ENCODE results near the gene DRD2.

DRD2 gene

DNA sequence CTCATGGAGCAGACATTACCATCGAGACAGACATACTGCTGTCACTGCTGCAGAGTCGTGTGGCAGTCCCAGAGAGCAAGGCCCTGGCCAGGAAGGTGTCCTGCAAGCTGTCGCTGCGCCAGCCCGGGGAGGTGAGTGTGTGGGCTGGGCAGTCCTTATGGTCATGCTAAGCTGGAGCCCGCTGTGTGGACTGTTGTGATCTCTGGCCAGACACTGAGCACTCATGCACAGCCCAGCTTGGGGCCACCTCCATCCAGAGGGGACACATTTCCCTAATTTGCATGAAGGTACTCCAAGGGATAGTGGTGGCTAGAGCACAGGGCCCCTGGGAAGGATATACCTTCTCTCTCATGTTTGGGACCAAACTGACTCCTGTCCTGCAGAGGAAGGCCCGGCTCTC lies 78.0 kb downstream of the DRD2 start:
- DNase-seq: no peak

- DNase-seq: no peak
Observed at GRCh38 chr11:113396690-113397089, 78.5 kb downstream of the DRD2 start.

- DNase-seq: no peak
Observed at GRCh38 chr11:113395782-113396336, 79.3 kb downstream of the DRD2 start.

DNA sequence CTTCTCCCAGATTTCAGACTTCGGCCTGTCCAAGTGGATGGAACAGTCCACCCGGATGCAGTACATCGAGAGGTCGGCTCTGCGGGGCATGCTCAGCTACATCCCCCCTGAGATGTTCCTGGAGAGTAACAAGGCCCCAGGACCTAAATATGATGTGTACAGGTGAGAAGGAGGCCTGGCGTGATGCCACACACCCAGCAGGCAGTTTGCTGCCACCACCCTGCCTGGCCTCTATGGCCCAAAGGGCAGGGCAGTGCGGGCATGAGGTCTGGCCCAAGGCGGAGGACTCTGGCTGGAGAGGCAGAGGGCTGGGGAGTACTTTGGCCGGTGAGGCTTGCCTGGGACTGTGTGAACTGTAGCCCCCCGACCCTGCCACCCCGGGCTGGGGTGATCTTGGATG lies 80.3 kb downstream of the DRD2 start:
- no peak for DNase-seq

DNA sequence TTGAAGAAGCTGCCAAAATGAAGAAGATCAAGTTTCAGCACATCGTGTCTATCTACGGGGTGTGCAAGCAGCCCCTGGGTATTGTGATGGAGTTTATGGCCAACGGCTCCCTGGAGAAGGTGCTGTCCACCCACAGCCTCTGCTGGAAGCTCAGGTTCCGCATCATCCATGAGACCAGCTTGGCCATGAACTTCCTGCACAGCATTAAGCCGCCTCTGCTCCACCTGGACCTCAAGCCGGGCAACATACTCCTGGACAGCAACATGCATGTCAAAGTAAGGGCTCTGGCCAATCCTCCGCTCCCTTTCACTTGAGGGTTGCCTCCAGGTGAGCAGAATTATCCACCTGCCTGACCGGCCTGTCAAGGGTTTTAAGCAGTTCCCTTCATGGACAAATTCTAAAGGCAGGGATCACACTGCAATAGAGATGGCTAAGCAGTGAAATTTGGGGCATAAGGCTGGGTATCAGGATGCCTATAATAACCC lies 81.7 kb downstream of the DRD2 start:
- no peak for DNase-seq

- DNase-seq: no peak
Observed at GRCh38 chr11:113392236-113392921, 82.8 kb downstream of the DRD2 start.

DNA sequence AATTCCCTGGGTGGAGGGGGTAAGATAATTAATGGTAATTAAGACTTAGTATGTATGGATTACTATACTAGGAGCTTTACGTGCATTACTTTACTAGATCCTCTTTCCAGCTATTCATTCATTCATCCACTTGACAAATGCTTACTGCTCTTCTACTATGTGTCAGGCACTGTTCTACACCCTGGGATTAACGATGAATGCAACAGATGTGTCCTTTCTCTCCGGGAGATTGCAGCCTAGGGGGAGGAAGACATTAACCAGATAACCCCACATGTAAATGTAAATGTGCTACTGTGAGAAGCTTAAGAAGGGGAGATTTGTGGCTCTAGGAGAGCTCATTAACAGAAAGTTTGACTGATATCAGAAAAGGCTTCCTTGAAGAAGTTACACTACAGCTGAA lies 85.9 kb downstream of the DRD2 start:
- DNase-seq: no peak

DNA sequence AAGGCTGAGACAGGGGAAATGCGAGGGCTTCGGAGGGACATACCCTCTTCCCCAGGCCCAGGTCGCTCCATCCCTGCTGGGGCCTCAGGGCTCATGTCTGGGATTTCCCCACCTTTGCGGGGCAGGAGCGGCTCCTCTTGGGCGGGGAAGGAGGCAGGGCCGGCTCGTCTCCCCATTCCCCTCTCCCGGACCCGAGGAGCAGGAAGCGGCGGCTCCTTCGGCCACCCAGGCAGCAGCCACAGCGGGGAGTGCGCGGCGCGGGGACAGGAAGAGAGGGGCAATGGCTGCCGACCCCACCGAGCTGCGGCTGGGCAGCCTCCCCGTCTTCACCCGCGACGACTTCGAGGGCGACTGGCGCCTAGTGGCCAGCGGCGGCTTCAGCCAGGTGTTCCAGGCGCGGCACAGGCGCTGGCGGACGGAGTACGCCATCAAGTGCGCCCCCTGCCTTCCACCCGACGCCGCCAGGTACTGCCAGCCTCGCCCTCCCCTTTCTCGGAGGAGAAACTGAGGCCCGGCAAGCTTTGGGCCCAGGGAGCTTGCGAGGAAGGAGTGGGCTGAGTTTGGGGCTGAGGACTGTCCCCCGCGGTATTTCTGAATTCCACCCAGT lies 87.5 kb downstream of the DRD2 start, which contains the start of gene ANKK1:
ANKK1 (plus strand) TSS at position 175 of the 607 bp plus-strand sequence; CDS start at position 281, 106 bp downstream.
- no peak for DNase-seq

- no peak for DNase-seq
Observed at GRCh38 chr11:113386866-113387265, 88.3 kb downstream of the DRD2 start.

GRCh38 chr11:113385749-113386148 lies 89.4 kb downstream of the DRD2 start:
- no peak for DNase-seq

DNA sequence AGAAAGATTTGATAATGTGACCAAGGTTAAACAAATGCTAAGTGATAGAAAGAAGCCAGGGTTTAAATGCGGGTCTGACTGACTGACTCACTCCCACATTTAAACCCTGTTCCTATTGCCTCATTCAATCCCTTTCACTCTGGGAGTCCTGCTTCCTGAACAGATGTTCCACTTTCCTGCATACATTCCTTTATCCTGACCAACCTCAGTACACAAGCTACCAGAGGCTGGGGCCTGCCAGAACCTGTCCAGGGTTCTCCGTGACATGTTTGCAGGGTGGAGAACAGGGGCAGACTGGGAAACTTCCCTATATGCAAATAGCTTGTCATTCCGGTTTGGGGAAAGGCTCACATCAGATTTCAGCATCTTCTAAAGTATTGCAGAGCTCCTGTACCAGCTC lies 90.6 kb downstream of the DRD2 start:
- DNase-seq: no peak

DNA sequence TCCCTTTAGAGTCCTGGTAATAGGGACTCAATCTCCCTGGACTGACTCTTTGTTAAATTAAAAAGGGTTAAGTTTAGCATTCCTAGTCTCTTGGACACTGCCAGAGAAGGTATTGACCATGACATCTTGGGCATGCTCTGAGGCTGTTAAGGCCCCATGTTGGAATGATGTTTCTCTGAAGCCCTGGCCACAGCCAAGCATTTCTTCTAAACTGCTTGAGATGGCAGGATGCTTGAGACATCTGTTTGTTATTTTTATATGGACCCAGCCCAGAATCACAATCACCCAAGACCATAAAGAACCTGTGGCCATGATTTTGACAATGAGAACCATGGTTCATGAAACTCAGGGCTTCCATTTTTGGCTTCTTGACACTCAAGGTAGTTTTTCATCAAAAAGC lies 93.1 kb downstream of the DRD2 start:
- DNase-seq: no peak

DNA sequence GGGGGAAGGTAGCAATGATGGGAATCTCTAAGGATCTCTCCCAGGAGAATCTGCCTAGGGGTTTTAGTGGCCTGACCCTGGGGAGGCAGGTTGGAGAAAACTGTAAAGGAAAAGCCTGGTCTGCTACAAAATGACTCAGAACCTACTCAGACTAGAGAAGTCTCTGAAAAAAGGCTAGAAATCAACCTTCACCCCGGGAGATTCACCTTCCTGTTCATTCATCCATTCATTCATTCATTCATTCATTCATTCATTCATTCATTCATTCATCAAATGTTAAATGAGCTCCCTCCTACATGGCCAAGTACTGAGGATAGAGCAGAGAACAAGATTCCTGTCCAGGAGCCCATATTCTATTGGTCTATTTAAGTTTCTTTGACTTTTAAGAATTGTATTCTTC lies 96.5 kb downstream of the DRD2 start:
- no peak for DNase-seq

DNA sequence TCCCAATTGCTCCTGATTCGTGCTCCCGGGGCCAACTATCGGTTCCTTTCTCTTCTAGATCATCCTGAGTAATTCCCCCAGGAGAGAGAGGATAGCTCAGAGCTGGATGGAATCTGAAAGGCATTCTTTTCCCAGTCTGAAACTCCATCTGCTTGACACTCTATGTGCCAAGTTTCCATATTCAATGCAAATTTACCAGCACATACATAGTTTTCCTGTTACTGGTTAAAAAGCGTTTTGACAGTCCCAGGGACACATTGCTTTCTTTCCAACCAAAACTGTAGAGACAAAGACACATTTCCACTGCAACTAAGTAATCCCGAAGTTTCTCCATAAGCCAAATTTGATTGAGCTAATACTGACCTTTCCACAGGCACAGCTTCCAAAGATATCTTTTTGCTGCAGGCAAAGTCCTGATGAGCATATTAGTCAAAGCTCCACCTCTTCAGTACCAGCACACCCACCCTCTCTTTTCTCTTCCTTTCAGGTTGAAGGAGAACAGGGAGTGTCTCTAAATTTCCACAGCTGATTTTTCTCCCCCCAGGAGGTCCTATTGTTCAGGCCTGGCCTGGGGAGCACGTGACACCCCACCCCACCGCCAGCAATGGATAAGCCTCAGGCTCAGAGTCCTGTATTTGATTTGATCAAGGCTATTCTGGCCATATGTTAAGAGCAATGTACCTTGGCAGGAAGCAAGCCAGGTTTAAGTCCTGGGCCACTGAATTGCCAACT lies 97.4 kb downstream of the DRD2 start:
- no peak for DNase-seq

DNA sequence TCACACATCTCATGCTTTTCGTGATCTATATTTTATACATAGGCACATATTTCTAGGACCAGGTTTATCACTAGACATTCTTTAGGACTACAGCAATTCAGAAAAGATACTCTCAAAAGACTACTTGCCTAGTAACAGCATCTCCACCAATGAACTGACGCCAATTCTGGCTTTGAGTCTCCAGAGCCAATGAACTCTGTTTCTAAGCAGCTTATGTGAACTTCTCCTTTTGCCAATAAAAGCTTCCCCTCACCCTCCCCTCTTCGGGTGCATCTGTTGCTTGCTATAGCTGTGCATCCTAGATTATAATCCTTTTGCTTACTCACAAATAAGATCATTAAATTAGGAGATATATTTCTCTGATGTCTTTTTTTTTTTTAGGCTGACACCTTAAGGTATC lies 99.0 kb downstream of the DRD2 start:
- peak; percentile 77 for DNase-seq

DNA sequence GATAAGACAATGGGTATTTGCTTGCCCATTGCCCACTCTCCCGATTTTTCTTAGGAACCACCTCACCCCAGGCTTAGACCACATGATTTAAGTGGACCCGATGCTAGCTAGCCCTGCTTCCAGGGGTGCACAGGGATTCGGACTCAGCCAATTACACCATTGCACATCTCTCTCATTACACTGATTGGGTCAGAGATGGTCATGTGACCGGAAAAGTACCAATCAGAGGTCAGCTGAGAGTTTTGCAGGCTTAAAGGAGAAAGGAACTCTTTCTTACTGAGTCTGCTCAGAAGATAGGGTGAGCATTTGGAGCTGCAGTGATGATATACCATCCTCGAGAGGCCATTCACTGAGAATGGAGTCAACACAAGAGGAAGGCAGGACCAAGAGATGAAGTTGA lies 99.8 kb downstream of the DRD2 start:
- DNase-seq: peak; percentile 25

- peak; percentile 91 for DNase-seq
Observed at GRCh38 chr11:113373981-113374560, 101.1 kb downstream of the DRD2 start.

GRCh38 chr11:113373306-113373705 lies 101.9 kb downstream of the DRD2 start:
- peak; percentile 28 for DNase-seq

GRCh38 chr11:113372309-113372708 lies 102.9 kb downstream of the DRD2 start:
- DNase-seq: peak; percentile 68

DNA sequence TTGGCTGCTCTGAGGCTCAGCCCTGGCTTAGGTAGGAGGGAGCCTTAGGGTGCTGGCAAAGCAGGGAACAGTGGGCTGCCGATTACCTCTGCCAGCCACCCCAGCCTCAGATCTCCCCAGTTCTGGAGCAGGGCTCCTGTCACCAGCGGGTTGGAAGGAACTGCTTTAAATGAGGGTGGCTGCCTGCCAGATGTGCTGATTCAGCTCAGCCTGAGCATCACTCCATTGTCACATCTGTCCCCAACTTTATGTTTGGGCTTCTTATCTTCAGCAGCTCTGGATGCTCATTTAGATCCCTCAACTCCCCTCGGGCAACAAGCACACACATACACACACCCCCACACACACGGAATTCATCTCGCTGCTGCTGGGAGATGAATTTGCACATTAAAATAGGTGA lies 104.6 kb downstream of the DRD2 start:
- DNase-seq: peak; percentile 21

GRCh38 chr11:113369411-113369810 lies 105.8 kb downstream of the DRD2 start:
- no peak for DNase-seq

GRCh38 chr11:113365895-113366294 lies 109.3 kb downstream of the DRD2 start:
- no peak for DNase-seq

- no peak for DNase-seq
Observed at GRCh38 chr11:113363996-113364641, 111.1 kb downstream of the DRD2 start.

Measured in OCI-M1 (cell line).